Measurements from ENCODE around the gene TMPRSS11E.
"Not testable (repeated sequence)": the region's sequence is repeated elsewhere in the genome, so short reads cannot be mapped to it uniquely, and the experiment has no call there.

The TMPRSS11E gene
- long read RNA-seq = 0 reads

- no peak for DNase-seq (ENCODE audit: low read depth in 1 of 2, low spot score in 1 of 2)
- H3K4me3 ChIP-seq (replicated peaks; ENCODE audit: insufficient read depth, low read length) = no peak within 1 kb of the TSS
- TF ChIP-seq, protein P1, sequence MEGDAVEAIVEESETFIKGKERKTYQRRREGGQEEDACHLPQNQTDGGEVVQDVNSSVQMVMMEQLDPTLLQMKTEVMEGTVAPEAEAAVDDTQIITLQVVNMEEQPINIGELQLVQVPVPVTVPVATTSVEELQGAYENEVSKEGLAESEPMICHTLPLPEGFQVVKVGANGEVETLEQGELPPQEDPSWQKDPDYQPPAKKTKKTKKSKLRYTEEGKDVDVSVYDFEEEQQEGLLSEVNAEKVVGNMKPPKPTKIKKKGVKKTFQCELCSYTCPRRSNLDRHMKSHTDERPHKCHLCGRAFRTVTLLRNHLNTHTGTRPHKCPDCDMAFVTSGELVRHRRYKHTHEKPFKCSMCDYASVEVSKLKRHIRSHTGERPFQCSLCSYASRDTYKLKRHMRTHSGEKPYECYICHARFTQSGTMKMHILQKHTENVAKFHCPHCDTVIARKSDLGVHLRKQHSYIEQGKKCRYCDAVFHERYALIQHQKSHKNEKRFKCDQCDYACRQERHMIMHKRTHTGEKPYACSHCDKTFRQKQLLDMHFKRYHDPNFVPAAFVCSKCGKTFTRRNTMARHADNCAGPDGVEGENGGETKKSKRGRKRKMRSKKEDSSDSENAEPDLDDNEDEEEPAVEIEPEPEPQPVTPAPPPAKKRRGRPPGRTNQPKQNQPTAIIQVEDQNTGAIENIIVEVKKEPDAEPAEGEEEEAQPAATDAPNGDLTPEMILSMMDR (IDR thresholded peaks at IDR 0.05; ENCODE audit: insufficient read depth, low read length) = no peak
- TF ChIP-seq SPI1 (IDR thresholded peaks at IDR 0.05; ENCODE audit: borderline replicate concordance, low read depth) = no peak
- no peak for TF ChIP-seq REST (IDR thresholded peaks at IDR 0.05; ENCODE audit: insufficient replicate concordance, low read depth)
- no peak for TF ChIP-seq POLR2AphosphoS5 (IDR thresholded peaks at IDR 0.05; ENCODE audit: low read depth)
- no peak for TF ChIP-seq GABPA (IDR thresholded peaks at IDR 0.05; ENCODE audit: low read depth)
- H3K27me3 ChIP-seq (ENCODE audit: insufficient read depth, poor library complexity, severe bottlenecking) = peaks cover 2% of the 10 kb centered on the region
- no peak within 1 kb of the TSS for H3K27ac ChIP-seq (replicated peaks)
These were observed at the start of gene TMPRSS11E for GRCh38 chr4:68447201-68447600. TSS of gene TMPRSS11E (plus strand) at chr4:68447463. CDS start at chr4:68447513, 50 bp downstream.

DNA sequence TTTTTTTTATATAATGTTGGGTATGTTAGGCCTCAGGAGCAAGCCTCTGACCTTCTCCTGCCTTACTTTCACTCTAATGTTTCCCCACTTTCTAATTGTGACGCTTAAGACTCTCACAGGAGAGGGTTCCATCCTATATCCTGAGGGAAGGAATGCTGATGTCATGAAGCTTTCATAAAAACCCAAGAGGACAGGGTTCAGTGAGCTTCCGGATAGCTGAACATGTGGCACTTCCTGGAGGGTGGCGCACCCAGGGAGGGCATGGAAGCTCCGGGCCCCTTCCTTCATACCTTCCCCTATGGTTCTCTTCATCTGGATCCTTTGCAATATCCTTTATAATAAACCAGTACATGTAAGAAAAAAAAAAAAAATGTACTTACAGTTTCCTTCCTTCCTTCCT is 48.0 kb upstream of the TMPRSS11E start:
- DNase-seq (ENCODE audit: low read depth in 1 of 2, low spot score in 1 of 2) = no peak
- TF ChIP-seq REST (IDR thresholded peaks at IDR 0.05; ENCODE audit: insufficient replicate concordance, low read depth) (no peak), SPI1 (IDR thresholded peaks at IDR 0.05; ENCODE audit: borderline replicate concordance, low read depth) (no peak), POLR2AphosphoS5 (IDR thresholded peaks at IDR 0.05; ENCODE audit: low read depth) (no peak), GABPA (IDR thresholded peaks at IDR 0.05; ENCODE audit: low read depth) (no peak)
- TF ChIP-seq, protein P1 (IDR thresholded peaks at IDR 0.05; ENCODE audit: insufficient read depth, low read length) = no peak
- Histone ChIP-seq H3K27ac (replicated peaks) (no peak overlapping the region), H3K4me3 (replicated peaks; ENCODE audit: insufficient read depth, low read length) (no peak overlapping the region), H3K27me3 (ENCODE audit: insufficient read depth, poor library complexity, severe bottlenecking) (no peaks in the 10 kb centered on the region)

GRCh38 chr4:68401231-68401630 is 46.0 kb upstream of the TMPRSS11E start:
- no peak overlapping the region for H3K27ac ChIP-seq (replicated peaks)
- DNase-seq (ENCODE audit: low read depth in 1 of 2, low spot score in 1 of 2) = no peak
- H3K4me3 ChIP-seq (replicated peaks; ENCODE audit: insufficient read depth, low read length) = no peak overlapping the region
- TF ChIP-seq GABPA (IDR thresholded peaks at IDR 0.05; ENCODE audit: low read depth) = no peak
- no peaks in the 10 kb centered on the region for H3K27me3 ChIP-seq (ENCODE audit: insufficient read depth, poor library complexity, severe bottlenecking)

GRCh38 chr4:68404153-68404552 is 43.1 kb upstream of the TMPRSS11E start:
- DNase-seq (ENCODE audit: low read depth in 1 of 2, low spot score in 1 of 2) = no peak
- Histone ChIP-seq H3K27me3 (ENCODE audit: insufficient read depth, poor library complexity, severe bottlenecking) (no peaks in the 10 kb centered on the region), H3K4me3 (replicated peaks; ENCODE audit: insufficient read depth, low read length) (no peak overlapping the region), H3K27ac (replicated peaks) (no peak overlapping the region)
- TF ChIP-seq, protein P1 (IDR thresholded peaks at IDR 0.05; ENCODE audit: insufficient read depth, low read length) = no peak
- TF ChIP-seq POLR2AphosphoS5 (IDR thresholded peaks at IDR 0.05; ENCODE audit: low read depth) (no peak), GABPA (IDR thresholded peaks at IDR 0.05; ENCODE audit: low read depth) (no peak), SPI1 (IDR thresholded peaks at IDR 0.05; ENCODE audit: borderline replicate concordance, low read depth) (no peak), REST (IDR thresholded peaks at IDR 0.05; ENCODE audit: insufficient replicate concordance, low read depth) (no peak)

DNA sequence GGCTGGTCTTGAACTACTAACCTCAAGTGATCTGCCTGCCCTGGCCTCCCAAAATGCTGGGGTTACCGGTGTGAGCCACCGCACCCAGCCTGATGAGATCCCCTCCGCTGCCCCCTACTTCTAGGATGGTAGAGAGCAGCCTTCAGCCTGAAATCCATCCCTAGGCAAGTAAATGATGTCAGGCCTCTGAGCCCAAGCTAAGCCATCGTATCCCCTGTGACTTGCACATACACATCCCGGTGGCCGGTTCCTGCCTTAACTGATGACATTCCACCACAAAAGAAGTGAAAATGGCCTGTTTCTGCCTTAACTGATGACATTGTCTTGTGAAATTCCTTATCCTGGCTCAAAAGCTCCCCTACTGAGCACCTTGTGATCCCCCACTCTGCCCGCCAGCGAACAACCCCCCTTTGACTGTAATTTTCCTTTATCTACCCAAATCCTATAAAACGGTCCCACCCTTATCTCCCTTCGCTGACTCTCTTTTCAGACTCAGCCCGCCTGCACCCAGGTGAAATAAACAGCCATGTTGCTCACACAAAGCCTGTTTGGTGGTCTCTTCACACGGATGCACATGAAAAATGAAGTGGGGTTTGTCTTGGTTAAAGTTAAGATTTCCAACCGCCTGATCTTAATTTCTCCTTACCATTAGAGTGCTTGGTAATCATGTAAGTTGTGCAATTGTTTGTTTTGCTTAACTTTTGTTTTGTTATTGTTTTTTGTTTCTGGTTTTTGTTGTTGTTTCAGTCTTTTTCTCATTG is 41.4 kb upstream of the TMPRSS11E start:
- not testable (repeated sequence) for DNase-seq (ENCODE audit: low read depth in 1 of 2, low spot score in 1 of 2); H3K27ac ChIP-seq (replicated peaks); H3K4me3 ChIP-seq (replicated peaks; ENCODE audit: insufficient read depth, low read length); H3K27me3 ChIP-seq (ENCODE audit: insufficient read depth, poor library complexity, severe bottlenecking)
